DOHH2 (cell line): ENCODE measurements around the gene SSBP1.

Source experiments
- CTCF ChIP-seq: fragments of 200-600 bp; sonication (generic); IDR thresholded peaks from one replicate; pipeline ENCODE4 v1.5.1; 2014; ENCODE audit warnings: antibody characterized with exemption, mild to moderate bottlenecking, low read depth, low read length; ENCODE audit not compliant: poor library complexity, severe bottlenecking
- EZH2phosphoT487 ChIP-seq: fragments of 200-600 bp; sonication (generic); IDR thresholded peaks from 2 replicates; pipeline ENCODE4 v1.6.1; 2017; ENCODE audit warnings: borderline replicate concordance, mild to moderate bottlenecking, antibody characterized with exemption, low read length, moderate library complexity, mixed read lengths

- peak; percentile 96 for TF ChIP-seq CTCF
- no peak for TF ChIP-seq EZH2phosphoT487
Measured at GRCh38 chr7:141737836-141738591, at the start of gene SSBP1.
